Measurements from ENCODE around the gene KLHL22.
"Not testable (repeated sequence)": the region's sequence is repeated elsewhere in the genome, so short reads cannot be mapped to it uniquely, and the experiment has no call there.

The KLHL22 gene

GRCh38 chr22:20523086-20523983, 27.7 kb upstream of the KLHL22 start:
- no peak for DNase-seq

GRCh38 chr22:20522134-20523004, 26.8 kb upstream of the KLHL22 start:
- no peak for DNase-seq

- no peak for DNase-seq
Measured at GRCh38 chr22:20520093-20520511, 24.5 kb upstream of the KLHL22 start.

- no peak for DNase-seq
Measured at GRCh38 chr22:20519558-20519957, 24.0 kb upstream of the KLHL22 start.

- no peak for DNase-seq
Measured at GRCh38 chr22:20517841-20518592, 22.4 kb upstream of the KLHL22 start.

DNA sequence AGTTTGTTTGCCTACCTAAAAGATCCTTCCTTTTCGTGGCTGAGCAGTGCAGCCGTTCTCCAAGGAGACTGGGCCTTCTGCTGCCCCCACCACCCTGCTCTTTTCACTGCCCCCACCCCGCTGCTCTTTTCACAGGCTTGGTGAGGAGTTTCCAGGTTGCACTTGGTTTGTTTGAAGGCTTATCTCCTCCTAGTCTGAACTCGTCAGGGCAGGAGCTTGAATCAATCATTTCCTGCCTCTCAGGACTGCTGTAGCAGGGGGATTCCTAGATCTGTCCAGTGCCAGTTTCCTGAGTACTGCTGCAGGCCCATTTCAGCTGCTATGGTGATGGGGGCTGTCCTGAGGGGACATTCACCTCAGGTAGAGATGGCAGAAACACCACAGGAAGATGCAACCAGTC, 21.8 kb upstream of the KLHL22 start:
- DNase-seq = no peak

- DNase-seq = no peak
Measured at GRCh38 chr22:20516399-20516798, 20.8 kb upstream of the KLHL22 start.

DNA sequence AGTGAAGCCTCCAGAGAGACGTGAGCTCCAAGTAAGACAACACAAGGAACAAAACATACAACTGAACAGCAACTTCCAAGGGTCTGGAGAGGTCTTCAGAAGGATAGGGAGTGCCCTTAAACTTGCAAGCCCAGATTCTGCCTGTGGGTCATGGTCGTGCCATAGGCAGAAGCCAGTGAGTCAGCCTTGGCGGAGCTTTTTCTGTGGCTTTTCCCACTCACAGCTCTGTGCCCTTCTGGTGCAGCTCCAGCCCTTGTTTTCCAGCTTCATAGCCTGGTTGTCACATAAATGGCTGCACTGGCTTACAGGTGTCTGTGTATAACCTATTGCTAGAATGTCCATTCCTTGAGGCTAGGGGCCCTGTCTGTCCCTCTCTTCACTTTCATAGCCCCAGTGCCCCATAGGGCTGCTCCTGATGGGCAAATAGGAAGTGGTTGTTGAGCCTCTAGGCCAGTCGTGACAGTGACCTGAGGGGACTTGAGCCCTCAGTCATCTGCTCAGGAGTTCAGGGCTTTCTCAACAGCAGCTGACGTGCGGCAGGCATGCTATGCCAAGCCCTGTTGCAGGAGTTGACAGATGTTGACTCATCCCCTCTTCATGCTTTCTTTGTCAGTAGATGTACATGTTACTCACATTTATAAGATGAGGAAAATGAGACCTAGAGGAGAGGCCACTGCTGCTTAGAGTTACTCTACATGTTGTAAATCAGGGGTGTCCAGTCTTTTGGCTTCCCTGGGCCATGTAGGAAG, 19.2 kb upstream of the KLHL22 start:
- no peak for DNase-seq

GRCh38 chr22:20511578-20512229, 16.1 kb upstream of the KLHL22 start:
- no peak for DNase-seq

DNA sequence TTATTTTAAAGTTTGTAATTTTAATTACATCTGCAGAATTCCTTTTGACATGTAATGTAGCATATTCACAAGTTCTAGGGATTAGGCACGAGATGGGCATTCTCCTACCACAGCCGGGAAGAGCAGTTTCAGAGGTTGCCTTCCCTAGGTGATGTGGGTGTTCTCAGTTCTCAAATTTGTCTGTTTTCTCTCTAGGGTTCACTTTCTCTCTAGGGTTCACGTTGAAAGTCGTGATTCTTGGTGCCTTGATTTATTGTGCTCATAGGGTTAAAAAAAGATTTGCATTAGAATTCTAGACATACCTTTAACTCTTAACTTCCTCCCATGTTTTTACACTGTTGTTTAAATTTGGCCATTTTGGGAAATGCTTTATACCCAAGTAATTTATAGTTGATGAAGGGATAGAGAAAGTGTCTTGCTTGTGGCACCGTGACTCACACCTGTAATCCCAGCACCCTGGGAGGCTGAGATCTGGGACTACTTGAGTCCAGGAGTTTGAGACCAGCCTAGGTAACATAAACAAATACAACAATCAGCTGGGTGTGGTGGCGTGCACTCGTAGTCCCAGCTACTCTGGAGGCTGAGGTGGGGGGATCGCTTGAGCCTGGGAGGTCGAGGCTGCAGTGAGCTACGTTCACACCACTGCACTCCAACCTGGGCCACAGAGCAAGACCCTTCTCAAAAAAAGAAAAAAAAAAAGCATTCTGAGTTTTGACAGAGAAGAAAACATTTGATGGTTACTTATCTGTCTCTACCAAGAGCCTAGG, 15.4 kb upstream of the KLHL22 start:
- DNase-seq = no peak

DNA sequence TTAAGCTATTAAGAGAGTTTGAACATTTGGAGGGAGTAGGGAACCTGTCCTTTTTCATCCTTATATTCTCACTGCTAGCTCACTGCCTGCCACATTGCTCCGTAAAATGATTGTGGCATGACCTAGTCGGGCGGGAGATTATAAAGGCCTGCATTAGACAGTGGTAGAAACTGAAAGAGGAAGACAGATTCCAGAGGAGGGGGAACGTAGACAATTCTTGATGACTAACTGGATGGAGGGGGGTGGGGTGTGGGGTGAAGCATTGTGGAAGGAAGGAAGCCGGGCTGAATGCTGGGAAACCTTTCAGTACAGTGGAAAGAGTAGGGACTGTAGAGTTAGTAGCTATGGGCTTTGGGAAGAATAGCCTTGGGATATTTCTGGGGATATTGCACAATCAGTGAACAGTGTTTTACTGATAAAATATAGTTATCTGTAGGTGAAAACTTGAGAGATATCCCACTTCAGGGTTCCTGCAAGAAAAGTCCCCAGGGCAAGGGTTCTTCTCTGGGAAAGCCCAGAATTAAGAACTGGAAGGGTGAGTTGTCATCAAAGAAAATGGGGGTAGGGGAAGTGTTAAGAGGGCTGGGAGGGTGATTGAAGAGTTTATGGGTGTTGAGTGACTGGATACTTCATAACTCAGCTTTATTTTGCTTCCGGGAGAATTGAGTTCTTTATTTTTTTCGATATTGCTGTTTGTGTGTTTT, 13.9 kb upstream of the KLHL22 start:
- DNase-seq = no peak

GRCh38 chr22:20508815-20509271, 13.2 kb upstream of the KLHL22 start:
- no peak for DNase-seq

- not testable (repeated sequence) for DNase-seq
Measured at GRCh38 chr22:20508067-20508755, 12.6 kb upstream of the KLHL22 start.

GRCh38 chr22:20507253-20508066, 11.9 kb upstream of the KLHL22 start, which contains the start of gene MED15:
Gene MED15, plus strand, starts transcription at chr22:20507610. Its CDS starts 69 bp downstream, at chr22:20507679.
- peak; percentile 81 for DNase-seq

GRCh38 chr22:20506543-20507252, 11.1 kb upstream of the KLHL22 start:
- no peak for DNase-seq

DNA sequence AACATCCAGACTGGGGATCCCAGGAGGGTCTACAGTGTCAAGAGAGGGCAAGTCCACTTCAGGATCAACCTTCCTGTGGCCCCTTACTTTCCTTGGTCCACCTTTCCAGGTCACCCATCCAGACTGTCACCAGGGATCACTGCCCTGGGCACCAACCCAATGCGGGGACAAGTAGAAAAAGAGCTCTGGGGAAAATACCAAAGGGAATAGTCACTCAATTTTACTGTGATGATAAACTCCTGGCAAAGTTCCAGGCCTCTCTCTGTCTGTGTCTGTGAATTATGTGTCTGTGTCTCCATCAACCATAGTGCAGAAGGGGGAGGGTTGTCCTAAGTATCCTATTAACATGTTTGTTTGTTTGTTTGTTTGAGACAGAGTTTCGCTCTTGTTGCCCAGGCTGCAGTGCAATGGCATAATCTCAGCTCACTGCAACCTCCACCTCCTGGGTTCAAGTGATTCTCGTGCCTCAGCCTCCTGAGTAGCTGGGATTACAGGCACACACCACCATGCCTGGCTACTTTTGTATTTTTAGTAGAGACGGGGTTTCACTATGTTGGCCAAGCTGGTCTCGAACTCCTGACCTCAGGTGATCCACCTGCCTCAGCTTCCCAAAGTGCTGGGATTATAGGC, 8.8 kb upstream of the KLHL22 start:
- DNase-seq = not testable (repeated sequence)

GRCh38 chr22:20503816-20504215, 8.2 kb upstream of the KLHL22 start:
- no peak for DNase-seq
